Activated T-helper 1 cell treated with Interleukin-2 at 50 U/mL for 16 hours (primary cell): ENCODE data around the gene C1QTNF6.

Experiments used
- DNase-seq: peaks from one replicate; pipeline ENCODE4 v3.0.0-alpha.2; 2020; ENCODE audit warnings: low read depth

Gene C1QTNF6

DNA sequence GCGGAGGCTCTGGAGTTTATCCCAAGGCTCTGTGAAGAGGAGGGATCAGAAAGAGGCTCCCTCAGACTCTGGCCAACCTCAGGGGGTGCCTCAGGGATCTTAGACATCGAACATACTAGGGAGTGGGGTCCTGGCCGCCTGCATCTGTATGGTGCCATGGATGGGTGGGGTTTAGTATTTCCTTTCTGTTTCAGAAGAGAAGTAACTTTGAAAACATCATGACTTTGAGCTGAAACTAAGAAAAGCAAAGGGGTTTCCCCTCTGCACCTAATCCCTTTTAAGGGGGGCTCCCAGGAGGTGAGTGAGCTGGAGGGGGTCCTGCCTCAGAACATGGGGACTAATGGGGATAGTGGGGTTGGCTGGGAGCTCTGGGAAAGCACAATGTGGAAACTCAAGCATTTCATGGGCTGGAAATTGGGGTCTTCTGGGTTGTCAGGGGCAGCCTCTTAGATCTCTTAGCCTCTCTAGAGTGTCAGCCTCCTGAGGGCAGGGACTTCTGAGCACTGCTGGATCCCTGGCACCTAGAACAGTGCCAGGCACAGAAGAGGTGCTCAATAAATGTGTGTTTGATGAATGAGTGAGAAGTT, 36.0 kb upstream of the C1QTNF6 start:
- no peak for DNase-seq

DNA sequence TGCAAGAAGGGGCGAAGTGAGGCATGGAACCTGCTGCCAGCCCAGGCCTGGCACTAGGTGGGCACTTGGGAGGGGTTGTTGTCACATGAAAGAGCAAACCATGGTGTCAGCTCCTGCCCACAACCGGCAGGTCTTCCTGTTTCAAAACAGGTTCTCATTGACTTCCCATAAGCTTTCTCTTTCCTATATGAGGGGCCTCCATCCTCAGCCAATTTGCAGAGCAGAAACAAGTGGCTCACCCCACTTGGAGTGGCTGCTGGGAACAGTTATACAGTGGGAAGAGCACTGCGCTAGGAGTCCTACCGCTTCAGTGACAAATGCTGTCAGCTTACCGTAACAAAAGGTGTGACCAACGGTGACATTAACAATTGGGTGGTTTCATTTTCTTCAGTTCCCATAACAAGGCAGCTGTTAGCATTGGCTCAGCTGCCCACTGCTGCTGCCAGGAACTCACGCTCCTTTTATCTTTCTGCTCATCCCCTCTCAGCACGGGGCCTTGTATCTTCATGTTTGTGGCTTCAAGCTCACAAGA, 34.5 kb upstream of the C1QTNF6 start:
- DNase-seq, result no peak

DNA sequence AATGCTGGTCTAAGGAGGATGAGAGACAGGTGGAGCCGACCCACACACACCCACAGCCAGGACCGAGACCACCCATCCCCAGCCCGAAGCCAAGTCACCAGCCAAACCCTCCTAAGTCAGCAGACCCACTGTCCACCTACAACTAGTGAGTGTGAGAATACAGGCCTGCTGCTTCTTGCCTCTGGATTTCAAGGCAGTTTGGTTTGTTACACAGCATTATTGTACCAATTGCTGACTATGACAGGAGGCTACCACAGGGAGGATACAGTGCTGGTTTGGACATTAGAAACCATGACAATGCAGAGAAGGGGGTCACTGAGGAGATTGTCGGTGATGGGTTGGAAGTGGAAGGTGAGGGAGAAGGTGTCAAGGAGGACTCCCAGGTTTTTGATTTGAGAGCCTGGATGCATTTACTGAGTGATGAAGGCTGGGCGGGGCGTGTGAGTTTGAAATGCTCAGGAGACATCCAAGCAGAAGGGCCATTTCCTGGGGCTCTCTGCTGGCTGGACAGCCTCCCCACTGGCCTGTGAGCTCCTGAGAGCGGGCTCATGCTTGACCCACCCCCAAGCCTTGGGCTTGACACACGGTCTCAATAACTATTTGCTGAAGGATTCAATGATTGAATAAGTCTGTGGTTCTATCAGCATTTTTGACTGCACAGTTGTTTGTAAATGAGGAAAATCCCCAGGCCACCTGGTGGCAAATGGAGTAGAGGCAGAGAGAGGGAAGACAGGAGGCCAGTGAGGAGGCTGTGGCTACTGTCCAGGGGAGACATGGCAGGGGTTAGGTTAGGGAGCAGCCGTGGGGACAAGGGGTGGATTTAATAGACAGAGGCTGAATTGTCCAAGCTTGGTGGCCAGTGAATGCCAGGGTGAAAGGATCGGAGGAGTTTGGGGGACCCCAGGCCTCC, 33.6 kb upstream of the C1QTNF6 start:
- no peak for DNase-seq

DNA sequence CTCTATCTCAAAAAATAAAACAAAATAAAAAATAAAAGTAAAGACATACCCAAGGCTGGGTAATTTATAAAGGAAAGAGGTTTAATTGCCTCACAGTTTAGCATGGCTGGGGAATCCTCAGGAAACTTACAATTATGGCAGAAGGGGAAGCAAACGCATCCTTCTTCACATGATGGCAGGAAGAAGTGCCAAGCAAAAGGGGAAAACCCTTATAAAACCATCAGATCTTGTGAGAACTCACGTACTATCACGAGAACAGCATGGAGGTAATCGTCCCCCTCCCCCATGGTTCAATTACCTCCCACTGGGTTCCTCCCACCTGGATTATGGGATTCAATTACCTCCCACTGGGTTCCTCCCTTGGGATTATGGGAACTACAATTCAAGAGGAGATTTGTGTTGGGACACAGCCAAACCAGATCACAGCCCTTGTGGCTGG, 32.5 kb upstream of the C1QTNF6 start:
- no peak for DNase-seq

DNA sequence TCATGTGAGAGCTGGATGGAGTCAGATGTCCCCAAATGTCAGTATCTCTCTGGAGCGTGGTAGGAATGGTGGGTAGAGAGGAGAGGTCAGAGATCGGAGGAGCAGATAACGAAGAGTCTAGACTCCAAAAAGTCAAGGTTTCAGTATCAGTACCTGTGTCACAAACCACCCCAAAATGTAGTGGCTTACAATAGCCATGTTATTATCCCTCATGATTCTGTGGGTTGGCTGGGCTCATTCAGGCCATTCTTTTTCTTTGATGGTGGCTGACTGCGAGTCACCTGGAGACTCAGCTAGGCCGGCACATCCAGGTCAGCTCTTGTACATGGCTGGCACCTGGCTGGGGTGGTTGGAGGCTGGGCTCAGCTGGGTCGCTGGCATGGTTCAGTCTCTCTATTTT, 31.5 kb upstream of the C1QTNF6 start:
- DNase-seq, result no peak

DNA sequence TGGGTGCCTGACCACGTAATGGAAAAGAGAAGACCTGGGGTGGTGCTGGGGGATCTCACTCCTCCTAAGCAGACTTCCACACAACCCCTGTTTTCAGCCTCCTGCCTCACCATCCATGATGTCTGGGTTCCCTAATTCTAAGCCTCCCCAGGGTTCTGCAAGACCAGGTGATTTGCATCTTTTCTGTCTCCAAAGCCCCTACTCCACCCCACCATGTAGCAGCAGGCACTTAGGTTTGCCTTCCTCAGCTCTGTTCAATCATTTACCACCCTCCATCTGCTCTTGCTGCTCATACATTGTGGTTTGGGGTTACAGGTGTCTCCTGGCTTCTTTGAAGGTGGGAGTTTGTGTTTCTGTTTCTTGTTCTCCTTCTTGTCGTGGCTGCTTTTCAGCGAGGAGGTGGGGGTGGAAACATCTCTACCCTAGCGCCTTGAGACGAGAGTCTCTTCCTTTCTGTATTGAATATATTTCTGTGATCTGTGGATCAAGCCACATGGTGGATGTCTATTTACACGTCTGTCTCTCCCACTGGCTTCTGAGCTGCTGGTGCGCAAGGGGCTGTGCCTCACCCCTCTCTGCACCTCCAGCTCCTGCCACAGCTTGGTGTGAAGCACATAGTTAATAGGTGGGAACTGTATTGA, 30.8 kb upstream of the C1QTNF6 start:
- peak; percentile 58 for DNase-seq

DNA sequence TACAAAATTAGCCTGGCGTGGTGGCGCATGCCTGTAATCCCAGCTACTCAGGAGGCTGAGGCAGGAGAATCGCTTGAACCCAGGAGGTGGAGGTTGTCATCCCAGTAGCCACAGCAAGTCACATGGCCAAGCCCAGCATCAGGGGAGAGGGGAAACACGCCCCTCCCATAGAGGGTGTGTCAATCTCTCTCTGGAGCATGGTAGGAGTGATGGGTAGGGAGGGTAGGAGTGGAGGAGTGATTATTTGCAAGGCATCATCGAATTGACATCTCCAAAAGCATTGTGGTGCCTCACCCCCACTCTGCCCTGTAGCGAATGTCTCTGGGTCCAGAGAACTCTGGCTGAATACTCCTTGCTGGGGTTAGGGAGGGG, 30.3 kb upstream of the C1QTNF6 start:
- no peak for DNase-seq

DNA sequence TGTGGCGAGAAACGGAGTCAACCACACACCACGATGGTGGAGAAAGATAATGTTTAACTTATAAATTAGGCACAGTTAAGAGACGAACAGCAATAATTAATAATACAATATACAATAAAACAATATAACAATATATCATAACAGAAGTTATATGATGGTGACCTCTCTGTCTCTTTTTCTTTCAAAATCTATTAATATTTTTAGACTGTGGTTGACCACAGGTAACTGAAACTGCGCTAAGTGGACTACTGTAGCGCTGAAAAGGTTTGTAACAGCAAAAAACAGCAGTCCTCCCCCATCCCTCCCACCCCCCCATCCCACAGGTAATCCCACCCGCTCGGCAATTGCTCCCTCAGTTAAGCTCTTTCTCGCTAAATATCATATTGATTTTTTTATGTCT, 27.8 kb upstream of the C1QTNF6 start:
- DNase-seq, result no peak

DNA sequence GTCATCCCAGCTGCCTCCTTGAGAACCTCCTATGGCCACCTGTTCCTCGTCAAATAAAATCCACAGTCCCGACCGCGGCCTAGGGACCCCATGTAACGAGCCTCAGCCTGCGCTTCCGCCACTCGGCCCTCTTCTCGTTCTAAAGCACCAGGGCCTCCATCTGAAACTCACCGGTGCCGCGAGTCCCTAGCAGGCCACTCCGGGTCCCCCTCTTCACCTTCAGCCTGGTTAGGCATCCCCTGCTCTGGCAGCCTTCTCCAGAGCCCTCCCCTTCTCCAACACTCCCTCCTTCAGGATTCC, 26.6 kb upstream of the C1QTNF6 start:
- no peak for DNase-seq

DNA sequence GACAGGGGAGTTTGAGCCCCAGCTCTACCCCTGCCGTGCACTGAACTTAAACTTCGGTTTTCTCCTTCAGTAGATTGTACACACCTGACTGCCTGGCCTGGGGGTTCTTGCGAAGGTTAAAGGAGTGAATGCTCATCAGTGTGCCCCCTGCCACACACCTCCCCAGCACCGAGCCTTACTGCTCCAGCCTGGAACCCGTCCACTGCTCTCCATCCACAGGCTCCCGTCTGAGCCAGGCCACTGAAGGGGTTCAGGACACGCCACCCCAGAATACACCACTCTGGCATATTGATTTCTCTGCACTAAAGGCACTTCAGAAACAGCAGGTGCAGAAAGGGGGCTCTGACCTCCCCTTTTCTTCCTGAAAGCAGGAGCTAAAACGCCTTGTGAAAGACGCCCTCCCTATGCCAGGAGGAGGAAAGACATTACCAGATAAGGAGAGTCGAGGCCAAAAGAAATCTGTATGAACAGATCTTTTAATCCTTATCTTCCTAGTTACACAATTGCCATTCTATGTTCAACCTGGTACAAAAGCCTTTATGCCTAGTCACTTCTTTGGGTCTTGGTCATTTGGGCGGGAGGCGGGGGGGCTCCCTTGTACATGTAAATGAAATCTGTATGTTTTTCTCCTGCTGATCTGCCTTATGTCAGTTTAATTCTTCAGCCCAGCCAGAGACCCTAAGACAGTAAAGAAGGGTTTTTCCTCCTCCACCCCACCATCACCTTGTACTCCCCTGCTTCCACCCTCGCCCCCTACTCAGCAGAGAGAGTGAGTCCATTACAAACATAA, 26.1 kb upstream of the C1QTNF6 start:
- no peak for DNase-seq

DNA sequence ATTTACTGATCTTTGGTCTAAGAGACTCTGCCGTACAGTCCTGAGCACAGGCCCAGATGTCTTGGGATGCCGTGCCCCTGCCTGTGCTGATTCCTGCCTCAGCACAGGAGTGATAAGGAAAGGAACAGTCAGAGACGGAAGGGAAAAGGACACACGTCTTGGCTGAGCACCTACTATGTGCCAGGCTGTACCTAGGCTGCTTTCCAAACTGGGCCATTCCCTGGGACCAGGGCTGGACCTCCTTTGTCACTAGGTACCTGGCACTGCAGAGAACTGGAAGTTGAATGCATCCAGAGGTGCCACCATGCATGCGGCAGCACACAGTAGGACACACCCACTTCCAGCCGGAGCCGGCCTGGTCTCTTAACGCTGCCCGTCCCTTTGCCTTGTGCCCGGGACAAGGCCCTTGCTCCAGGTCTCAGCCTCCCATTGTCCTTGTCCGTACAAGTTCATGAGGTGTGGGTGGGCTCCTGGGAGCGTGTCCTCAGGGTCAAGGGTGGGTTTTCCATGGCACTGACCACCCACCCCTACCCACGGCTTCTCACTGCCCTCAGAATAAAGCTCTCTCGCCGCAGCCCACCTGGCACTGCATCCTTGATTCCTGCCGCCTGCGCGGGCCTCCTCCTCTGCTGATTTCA, 25.3 kb upstream of the C1QTNF6 start:
- DNase-seq, result no peak

DNA sequence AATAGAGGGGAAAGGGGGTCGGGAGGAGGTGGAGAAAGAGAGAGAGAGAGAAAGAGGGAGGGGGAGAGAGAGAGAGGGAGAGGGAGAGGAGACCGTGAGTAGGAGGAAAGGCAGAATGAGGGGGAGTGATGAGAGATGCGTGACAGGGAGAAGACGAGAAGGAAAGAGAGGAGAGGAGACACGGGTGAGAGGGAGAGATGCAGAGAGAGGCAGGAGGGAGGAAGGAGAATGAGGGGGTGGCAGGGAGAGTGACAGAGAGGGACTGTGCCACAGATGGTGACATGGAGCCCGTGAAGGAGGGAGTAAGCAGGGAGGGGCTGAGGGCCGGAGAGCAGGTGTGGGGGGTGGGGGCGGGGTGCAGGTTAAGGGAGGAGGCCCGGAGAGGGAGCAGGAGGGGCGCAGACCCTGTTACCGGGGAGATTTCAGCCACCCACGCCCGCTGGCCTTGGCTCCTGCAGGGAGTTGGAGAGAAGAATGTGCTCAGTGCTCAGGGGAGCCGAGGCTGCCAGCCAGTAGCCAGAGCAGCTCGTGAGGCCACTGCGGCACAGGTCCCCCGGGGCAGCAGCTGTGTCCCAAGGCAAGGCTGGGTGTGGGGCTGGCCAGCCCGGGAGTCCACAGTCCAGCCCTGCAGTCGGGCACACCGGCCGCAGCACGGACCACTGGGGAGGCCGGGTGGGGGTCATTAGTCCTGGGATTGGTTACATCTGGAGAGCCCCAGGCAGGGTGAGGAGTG, 24.3 kb upstream of the C1QTNF6 start, which contains the start of gene SSTR3:
SSTR3 (minus strand) TSS at position 304 of the 733 bp plus-strand sequence. CDS start 4,674 bp downstream, outside the sequence.
- no peak for DNase-seq

DNA sequence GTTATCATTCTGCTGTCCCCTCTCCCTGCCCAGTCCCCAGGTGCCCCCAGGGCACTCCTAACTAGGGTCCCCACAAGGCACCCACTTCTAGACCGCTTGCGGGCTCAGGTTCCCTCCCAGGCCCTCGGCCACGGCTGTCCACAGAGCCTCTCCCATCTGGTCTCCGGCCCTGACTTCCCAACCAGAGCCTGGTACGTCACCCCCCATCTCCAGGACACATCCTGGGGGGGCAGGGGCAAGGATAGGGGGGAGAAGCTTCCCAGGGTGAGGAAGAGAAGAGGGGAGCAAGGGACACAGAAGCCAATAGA, 23.8 kb upstream of the C1QTNF6 start:
- no peak for DNase-seq

DNA sequence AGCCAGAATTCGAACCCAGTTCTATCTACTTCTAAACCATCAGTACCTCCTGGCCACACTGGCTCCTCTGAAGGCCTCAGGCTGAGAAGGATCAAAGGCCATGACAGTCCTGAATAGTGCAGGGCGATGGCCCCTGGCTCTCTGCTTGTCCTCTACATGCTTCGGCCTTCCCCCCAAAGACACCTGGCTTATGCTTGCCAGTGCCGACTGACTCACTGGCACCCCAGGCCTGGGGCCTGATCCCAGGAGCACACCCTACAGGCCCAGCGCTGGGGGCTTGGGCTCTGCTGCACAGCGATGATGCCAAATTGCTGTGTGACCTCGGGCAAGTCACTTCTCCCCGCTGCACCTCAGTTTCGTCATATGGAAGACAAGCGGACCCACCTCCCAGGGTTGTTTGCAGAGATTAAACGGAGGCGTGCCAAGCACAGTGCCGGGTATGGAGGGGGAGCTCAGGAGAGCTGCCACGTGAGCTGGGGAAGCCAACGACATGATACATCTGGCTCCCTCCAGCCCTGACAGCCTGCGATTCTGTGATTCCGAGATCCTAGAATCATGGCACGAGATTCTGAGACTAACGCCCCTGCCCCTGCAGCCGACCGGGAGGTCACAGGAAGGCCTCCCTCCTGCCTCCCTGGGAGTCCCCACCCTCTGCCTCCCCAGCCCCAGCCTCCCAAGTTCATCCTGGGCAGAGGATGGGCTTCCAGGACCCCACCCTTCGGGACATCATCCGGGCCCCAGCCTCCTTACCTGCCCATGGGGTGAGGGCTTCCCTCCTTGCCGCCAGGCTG, 23.2 kb upstream of the C1QTNF6 start:
- DNase-seq, result no peak

DNA sequence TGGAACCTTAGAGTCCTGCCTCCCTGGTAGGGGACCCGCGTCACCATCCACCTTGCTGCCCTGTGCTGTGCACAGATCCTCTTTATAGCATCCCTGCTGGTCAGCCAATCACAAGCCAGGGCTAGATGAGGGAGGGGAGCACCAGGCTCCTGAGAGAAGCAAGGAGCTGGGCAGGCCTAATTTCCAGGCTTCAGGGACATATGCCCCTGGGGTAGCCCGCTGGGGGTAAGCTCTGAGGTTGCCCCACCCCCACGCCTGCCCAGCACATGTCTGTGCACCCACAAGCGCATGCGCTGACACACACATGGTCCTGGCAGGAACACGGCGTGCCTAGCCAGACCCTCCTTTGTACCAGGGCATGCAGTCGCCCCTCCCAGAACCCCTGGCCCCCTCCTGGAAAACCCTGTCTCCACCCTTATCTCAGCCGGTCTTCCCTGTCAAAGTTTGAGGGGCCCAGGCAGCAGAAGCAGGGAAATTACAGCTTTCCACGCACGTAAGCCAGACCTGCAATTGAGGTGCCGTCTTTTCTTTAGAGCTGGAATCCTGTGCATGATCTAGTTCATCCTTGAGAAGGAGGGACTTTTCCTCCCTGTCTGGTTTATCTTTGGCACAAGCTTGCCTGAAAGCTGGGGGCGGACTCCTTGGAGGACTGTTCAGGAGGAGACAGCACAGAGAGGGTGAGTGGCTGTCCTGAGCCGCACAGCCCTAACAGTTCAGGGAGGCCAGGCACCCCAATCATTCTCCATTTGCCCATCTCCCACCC, 22.2 kb upstream of the C1QTNF6 start:
- DNase-seq, result no peak

DNA sequence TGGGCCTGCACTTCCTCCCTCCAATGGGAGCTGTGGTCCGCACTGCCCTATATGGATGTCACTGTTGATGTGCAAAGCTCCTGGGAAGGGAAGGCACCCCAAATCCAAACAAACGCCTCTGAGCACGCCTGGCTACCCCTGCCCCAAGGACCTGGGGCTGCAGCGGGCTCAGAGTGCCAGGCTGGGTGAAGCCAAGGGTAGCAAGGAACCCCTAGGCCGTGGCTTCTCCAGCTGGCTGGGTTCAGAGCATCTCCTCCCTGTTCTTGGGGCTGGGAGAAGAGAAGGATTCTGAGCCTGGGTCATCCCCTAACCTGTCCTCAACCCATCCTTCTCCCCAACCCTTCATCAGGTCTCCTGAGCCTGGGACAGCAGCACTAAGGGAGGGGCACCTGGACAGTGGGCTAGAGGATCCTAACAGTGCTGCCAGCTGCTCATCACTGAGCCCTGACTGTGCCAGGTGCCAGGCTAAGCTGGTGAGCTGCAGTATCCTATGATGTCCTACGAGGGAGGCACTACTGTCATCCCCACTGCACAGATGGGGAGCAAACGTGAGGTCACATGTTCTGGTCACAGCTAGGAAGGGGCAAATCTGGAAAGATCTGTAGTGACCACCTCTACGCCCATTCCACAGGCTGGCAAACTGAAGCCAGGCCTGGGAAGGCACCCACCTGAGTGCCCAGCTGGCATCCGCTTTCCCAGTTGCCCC, 21.2 kb upstream of the C1QTNF6 start:
- no peak for DNase-seq

DNA sequence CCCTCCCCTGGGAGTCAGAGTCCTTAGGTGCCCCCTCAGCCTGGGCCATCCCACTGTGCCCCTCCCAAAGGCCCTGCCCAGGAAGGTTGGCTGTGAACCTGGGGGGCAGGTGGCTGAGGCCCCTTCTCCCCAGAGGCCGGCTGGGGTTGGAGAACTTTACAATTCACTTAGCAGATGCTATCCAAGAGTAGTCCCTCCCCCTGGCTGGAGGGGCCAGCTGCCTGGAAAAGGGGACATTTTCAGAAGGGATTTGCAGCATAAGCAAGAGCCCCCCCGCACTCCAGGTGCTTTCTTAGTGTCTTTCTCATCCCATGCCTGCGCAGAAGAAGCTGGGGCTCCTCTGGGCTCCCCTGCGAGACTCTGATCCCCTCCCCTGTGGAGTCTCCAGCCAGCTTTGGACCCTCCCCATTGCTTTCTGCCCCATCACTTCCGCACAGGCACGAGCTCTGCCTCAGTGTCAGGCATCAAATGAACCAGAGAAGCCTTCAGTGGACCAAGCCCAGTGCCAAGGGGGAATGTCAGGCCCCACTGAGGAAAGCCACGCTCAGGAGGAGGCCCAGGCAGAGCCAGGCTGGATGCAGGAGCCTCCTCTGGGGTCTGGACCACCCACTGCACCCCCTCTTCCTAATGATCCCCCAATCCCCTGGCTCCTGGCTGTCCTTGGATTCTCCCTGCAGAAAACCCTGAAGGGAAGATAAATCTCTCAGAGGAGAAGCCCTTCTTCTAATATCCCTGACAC, 20.5 kb upstream of the C1QTNF6 start:
- no peak for DNase-seq

DNA sequence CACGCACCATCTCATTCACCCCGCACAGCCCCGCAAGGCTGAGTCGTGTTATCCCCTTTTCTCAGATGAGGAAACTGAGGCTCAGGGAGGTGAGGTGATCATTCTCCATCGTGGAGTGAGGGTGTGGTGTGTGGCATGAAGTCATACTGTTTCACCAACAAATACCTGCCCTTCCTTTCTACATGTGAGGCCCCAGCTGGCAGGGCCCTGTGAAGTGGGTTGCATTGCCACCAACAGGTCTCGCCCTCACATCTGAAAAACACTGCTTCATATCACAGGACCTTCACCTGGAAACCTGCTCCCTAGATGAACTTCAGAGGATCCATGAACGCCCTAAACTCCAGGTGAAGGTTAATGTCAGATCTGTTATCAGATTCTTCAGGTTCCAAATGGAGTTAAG, 19.9 kb upstream of the C1QTNF6 start:
- no peak for DNase-seq
